Activated effector memory CD4-positive, alpha-beta T cell treated with anti-CD3 and anti-CD28 coated beads, Interleukin-2, amount 50 U/mL, for 16 hours (primary cell): ENCODE measurements around the gene MEGF11.

Experiments used
- DNase-seq: peaks from one replicate; pipeline ENCODE4 v3.0.0-alpha.2; 2020

MEGF11 gene

GRCh38 chr15:66138096-66138783 lies 115.3 kb downstream of the MEGF11 start:
- no peak for DNase-seq

GRCh38 chr15:66136948-66137347 lies 116.6 kb downstream of the MEGF11 start:
- no peak for DNase-seq

- no peak for DNase-seq
Measured at GRCh38 chr15:66135664-66136063, 117.9 kb downstream of the MEGF11 start.

GRCh38 chr15:66134284-66134683 lies 119.3 kb downstream of the MEGF11 start:
- DNase-seq: no peak

GRCh38 chr15:66133247-66133885 lies 120.2 kb downstream of the MEGF11 start:
- DNase-seq: no peak

GRCh38 chr15:66132251-66132816 lies 121.2 kb downstream of the MEGF11 start:
- DNase-seq: no peak

- no peak for DNase-seq
Measured at GRCh38 chr15:66131831-66132230, 121.7 kb downstream of the MEGF11 start.

- DNase-seq: no peak
Measured at GRCh38 chr15:66131200-66131599, 122.3 kb downstream of the MEGF11 start.

- DNase-seq: no peak
Measured at GRCh38 chr15:66130496-66131034, 123.0 kb downstream of the MEGF11 start.

- DNase-seq: no peak
Measured at GRCh38 chr15:66129586-66129985, 124.0 kb downstream of the MEGF11 start.

- no peak for DNase-seq
Measured at GRCh38 chr15:66128116-66128680, 125.4 kb downstream of the MEGF11 start.

GRCh38 chr15:66126456-66126855 lies 127.1 kb downstream of the MEGF11 start:
- DNase-seq: no peak

GRCh38 chr15:66126031-66126441 lies 127.5 kb downstream of the MEGF11 start:
- DNase-seq: no peak

GRCh38 chr15:66124651-66125050 lies 128.9 kb downstream of the MEGF11 start:
- DNase-seq: no peak

GRCh38 chr15:66123799-66124198 lies 129.8 kb downstream of the MEGF11 start:
- no peak for DNase-seq

GRCh38 chr15:66120422-66120821 lies 133.1 kb downstream of the MEGF11 start:
- no peak for DNase-seq

- no peak for DNase-seq
Measured at GRCh38 chr15:66117841-66118240, 135.7 kb downstream of the MEGF11 start.

- DNase-seq: no peak
Measured at GRCh38 chr15:66115568-66116206, 137.9 kb downstream of the MEGF11 start.

- DNase-seq: no peak
Measured at GRCh38 chr15:66114863-66115425, 138.6 kb downstream of the MEGF11 start.

- DNase-seq: no peak
Measured at GRCh38 chr15:66112388-66112787, 141.2 kb downstream of the MEGF11 start.

- no peak for DNase-seq
Measured at GRCh38 chr15:66111363-66111762, 142.2 kb downstream of the MEGF11 start.

GRCh38 chr15:66110864-66111263 lies 142.7 kb downstream of the MEGF11 start:
- no peak for DNase-seq

GRCh38 chr15:66109826-66110225 lies 143.7 kb downstream of the MEGF11 start:
- DNase-seq: no peak
